Adrenal gland (tissue), 12 donors: ENCODE results near the gene LRRC36. TPM values are rescaled to one million over a fixed set of nuclear protein-coding genes. Genes with fewer than 3 reads are reported as not detected.

Source experiments
- DNase-seq, 7 donors: peaks; one replicate each; pipeline ENCODE4 v3.0.0-alpha.2; 2019 to 2020
- H3K27ac ChIP-seq, 5 donors: fragments of 200-600 bp; sonication (generic) in 4 of 5; 1 replicate in 3 of 5; 2 replicates in 2 of 5; pipeline versions ENCODE4 v1.5.1 to v1.8.0; 2016 to 2020; ENCODE audit warnings: mild to moderate bottlenecking in 1 of 5
- H3K27me3 ChIP-seq: fragments of 200-600 bp; 2 replicates; pipeline ENCODE4 v1.8.0; 2021
- H3K36me3 ChIP-seq, 2 donors: fragments of 200-600 bp; replicated peaks in 1 of 2; 1 replicate in 1 of 2; 2 replicates in 1 of 2; pipeline versions ENCODE4 v1.5.1 to v1.8.0; 2018 to 2022
- H3K4me1 ChIP-seq, 2 donors: fragments of 200-600 bp; replicated peaks in 1 of 2; 1 replicate in 1 of 2; 2 replicates in 1 of 2; pipeline versions ENCODE4 v1.5.1 to v1.8.0; 2018 to 2021
- H3K4me3 ChIP-seq, 4 donors: fragments of 200-600 bp; sonication (generic) in 3 of 4; one replicate each; pipeline ENCODE4 v1.5.1; 2016 to 2018
- H3K9me3 ChIP-seq, 3 donors: fragments of 200-600 bp; sonication (generic) in 1 of 3; replicated peaks in 1 of 3; 1 replicate in 2 of 3; 2 replicates in 1 of 3; pipeline versions ENCODE4 v1.5.1 to v1.8.0; 2016 to 2021
- POLR2A ChIP-seq, 2 donors: fragments of 450-650 bp; IDR thresholded peaks; one replicate each; pipeline ENCODE4 v1.6.1; 2017; ENCODE audit warnings: antibody characterized with exemption in 2 of 2, mild to moderate bottlenecking in 2 of 2, moderate library complexity in 1 of 2
- WGBS, 4 donors: extraction: QIAGEN DNeasy Blood & Tissue Kit in 2 of 4; methylation state at CpG; one replicate each; pipeline versions ENCODE4 v1.1.5 to v1.1.7; 2013 to 2017; 5-methylcytosine and 5-hydroxymethylcytosine counted together
- intact Hi-C, 2 donors: fragments of 100-400 bp; cut with DNase I; formaldehyde crosslinking; loops; one replicate each; pipeline versions ENCODE4 v1.14.1 to v1.15.0; 2022 to 2023
- polyA plus RNA-seq, 3 donors: library from polyadenylated mRNA; stranded (reverse); fragments of 200-250 nt in 2 of 3; fragments of 350-450 nt in 1 of 3; fragmentation: Illumina TruSeq in 1 of 3; extraction: RNeasy Lipid Tissue Mini Kit (QIAGEN cat#74804) in 1 of 3; gene quantifications; one replicate each; pipeline ENCODE4 v1.2.3, GENCODE V29; 2013 to 2014
- total RNA-seq, 9 donors: library from RNA; depleted of rRNA in 4 of 9; stranded (reverse); fragments of >200 nt in 4 of 9; fragments of 120-200 nt in 1 of 9; fragmentation: NEBNext Ultra II Directional in 1 of 9; extraction: Animal tissue kit (Norgen Biotek cat#: 25700) in 1 of 9; gene quantifications; one replicate each; pipeline versions ENCODE4 v1.1.0 to v1.2.4, GENCODE V29; 2013 to 2023
- TF ChIP-seq, protein P1 (sequence below), 6 experiments: fragments of 450-650 bp in 4 of 6; fragments of 200-600 bp in 2 of 6; sonication (generic) in 1 of 6; IDR thresholded peaks; 1 replicate in 5 of 6; 2 replicates in 1 of 6; pipeline versions ENCODE4 v1.5.1 to v1.8.0; 2016 to 2021; ENCODE audit warnings: antibody characterized with exemption in 6 of 6, mild to moderate bottlenecking in 2 of 6, moderate library complexity in 1 of 6
- donor health status: healthy with polysubstance abuse.
- donor health status: Bipolar disorder and iron deficiency.
- donor health status: DM: yes; HTN: yes; CAD: no.
- donor health status: DM: no; HTN: no; CAD: no.
- donor health status: DM: no; HTN: no; CAD: no.
- donor health status: DM: yes; HTN: yes; CAD: no.

LRRC36 gene
- total and polyA plus RNA-seq, 12 donors: 0.15 to 4.7 (median 0.61) TPM; not detected in 5

DNA sequence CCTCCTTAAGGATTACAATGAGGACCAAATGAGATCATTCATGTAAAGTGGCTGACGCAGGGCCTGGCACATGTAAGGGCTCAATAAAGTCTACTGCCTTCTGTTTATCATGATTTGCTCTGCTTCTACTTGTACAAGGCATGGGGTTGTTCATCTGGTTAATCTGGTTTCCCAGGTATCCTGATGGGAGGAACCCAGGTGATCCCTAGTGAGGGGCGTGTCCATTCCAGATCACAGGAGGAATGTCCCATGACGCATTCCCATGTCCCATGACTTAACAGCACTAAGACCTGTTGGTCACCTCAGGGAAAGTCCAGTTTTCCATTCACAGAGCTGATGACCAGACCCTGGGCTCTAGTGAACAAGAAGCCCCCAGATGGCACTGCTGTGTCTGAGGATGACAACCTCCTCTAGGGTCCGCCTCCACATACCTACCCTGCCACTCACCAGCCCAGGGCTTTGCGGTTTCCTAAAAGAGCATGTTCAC, 78.2 kb downstream of the LRRC36 start:
- no peaks in the 10 kb centered on the region for H3K36me3 ChIP-seq
- no peak overlapping the region for H3K27ac ChIP-seq
- DNase-seq: no peak
- H3K4me1 ChIP-seq: no peaks in the 10 kb centered on the region
- H3K9me3 ChIP-seq: no peaks in the 10 kb centered on the region
- 94 to 96% (median 96%) methylated on average over 5 of the region's 5 CpGs; no CpG with 5 or more reads in 1 of the 4 donors for WGBS, 4 donors
- H3K27me3 ChIP-seq: no peaks in the 10 kb centered on the region
- TF ChIP-seq POLR2A (IDR thresholded peaks at IDR 0.05): no peak
- TF ChIP-seq, protein P1, sequence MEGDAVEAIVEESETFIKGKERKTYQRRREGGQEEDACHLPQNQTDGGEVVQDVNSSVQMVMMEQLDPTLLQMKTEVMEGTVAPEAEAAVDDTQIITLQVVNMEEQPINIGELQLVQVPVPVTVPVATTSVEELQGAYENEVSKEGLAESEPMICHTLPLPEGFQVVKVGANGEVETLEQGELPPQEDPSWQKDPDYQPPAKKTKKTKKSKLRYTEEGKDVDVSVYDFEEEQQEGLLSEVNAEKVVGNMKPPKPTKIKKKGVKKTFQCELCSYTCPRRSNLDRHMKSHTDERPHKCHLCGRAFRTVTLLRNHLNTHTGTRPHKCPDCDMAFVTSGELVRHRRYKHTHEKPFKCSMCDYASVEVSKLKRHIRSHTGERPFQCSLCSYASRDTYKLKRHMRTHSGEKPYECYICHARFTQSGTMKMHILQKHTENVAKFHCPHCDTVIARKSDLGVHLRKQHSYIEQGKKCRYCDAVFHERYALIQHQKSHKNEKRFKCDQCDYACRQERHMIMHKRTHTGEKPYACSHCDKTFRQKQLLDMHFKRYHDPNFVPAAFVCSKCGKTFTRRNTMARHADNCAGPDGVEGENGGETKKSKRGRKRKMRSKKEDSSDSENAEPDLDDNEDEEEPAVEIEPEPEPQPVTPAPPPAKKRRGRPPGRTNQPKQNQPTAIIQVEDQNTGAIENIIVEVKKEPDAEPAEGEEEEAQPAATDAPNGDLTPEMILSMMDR (IDR thresholded peaks at IDR 0.05): no peak
- no peak overlapping the region for H3K4me3 ChIP-seq
- intact Hi-C loops: no loop called here

DNA sequence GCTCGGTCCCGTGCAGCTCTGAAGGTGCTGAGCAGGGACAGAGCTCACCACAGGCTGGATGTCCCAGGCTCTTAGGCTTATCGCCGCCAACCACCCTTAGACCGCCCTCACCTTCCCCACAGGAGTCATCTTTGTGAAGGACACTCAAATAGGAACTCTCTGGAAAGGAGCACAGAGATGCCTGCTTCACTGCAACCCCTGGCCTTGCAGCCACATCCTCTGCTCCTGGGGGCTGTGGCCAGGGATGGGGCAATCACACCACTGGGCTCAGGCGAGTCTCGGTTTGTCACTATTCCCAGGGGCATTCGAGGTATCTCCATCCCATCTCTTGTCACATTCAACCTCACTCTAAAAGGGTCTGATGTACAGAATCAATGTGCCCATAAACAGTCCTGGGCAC, 78.7 kb downstream of the LRRC36 start:
- 86 to 100% (median 90%) methylated on average over 3 to 8 of the region's 8 CpGs for WGBS, 4 donors
- intact Hi-C loops: no loop called here
- Histone ChIP-seq H3K36me3 (no peaks in the 10 kb centered on the region), H3K27me3 (no peaks in the 10 kb centered on the region), H3K4me3 (no peak overlapping the region), H3K27ac (no peak overlapping the region), H3K9me3 (no peaks in the 10 kb centered on the region), H3K4me1 (no peaks in the 10 kb centered on the region)
- DNase-seq: no peak
- no peak for TF ChIP-seq POLR2A (IDR thresholded peaks at IDR 0.05)
- TF ChIP-seq, protein P1 (IDR thresholded peaks at IDR 0.05): no peak

DNA sequence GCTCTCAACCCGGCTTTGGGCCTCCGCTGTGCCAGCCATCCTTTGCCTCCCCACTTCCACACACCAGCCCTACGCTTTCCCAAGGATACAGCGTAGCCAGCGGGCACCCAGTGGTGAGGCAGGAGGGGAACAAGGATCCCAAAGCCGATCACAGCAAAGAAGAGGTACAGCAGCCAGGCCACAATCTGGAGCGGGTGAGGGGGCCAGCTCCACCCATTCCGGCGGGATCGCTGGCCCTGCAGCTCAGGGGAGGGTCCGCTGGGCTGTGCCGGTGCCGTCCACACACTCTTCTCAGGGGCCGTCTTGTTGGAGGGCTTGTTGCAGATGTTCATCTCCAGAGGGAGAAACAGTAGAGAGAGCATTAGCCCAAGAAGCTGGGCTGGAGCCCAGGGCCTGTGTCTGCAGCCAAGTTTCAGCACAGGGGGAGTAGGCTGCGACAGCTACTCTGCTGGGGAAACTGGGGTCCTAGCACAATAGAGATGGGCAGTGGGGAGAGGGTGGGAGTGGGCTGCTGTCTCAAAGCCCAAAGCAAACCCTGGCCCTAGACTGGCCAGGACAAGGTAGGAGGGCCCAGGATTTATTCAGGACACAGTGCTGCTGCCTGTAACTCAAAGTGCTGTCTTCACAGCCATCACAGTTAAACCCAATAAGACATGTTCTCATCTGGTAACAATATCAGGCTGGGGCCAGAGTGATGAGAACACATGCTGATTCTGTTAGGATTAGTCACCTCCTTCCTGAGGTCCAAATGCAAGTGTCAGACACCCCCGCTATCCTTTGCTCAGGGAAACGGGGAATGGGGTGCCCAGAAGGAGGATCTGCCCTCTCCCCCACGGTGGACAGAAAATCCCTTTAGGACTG, 79.7 kb downstream of the LRRC36 start:
- Histone ChIP-seq H3K27me3 (no peaks in the 10 kb centered on the region), H3K4me3 (no peak overlapping the region), H3K36me3 (no peaks in the 10 kb centered on the region), H3K9me3 (no peaks in the 10 kb centered on the region), H3K4me1 (no peaks in the 10 kb centered on the region), H3K27ac (peak overlapping the region in 1 of 5 donors; percentile 23)
- intact Hi-C loops: no loop called here
- TF ChIP-seq POLR2A (IDR thresholded peaks at IDR 0.05): no peak
- TF ChIP-seq, protein P1 (IDR thresholded peaks at IDR 0.05): no peak
- 77 to 90% (median 84%) methylated on average over 10 to 18 of the region's 18 CpGs for WGBS, 4 donors
- DNase-seq: no peak

DNA sequence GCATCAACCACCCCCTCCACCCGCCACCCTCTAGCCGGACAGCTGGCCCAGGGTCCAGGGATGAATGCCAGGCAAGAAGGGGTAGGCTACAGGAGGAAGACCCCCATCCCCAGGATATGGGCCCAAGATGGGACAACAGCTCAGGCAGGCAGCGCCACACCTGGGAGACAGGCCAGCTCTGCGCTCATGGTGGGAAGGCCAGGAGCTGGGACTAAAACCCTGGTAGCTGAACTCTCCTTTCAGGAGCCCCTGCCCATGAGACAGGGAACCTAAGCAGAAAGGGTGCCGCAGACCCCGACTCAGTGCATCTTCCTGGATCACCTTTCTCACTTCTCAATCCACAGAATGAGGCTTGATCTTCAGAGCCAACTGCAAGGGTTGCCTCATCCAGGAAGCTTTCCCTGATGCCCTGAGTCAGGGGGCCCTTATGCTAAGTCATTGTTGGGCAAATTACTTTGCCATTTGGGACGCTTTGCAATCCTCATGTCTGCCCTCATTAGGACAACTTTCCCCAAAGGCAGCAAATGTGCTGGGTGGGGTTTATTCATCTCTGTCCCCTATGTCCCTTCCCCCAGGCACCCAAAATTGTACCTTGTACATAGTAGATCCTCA, 80.7 kb downstream of the LRRC36 start:
- no peak overlapping the region for H3K4me3 ChIP-seq
- peak overlapping the region in 1 of 5 donors; percentile 23 for H3K27ac ChIP-seq
- no peaks in the 10 kb centered on the region for H3K27me3 ChIP-seq
- intact Hi-C loops: no loop called here
- H3K36me3 ChIP-seq: no peaks in the 10 kb centered on the region
- no peaks in the 10 kb centered on the region for H3K4me1 ChIP-seq
- DNase-seq: no peak
- WGBS, 4 donors: 89 to 100% (median 95%) methylated on average over 4 to 7 of the region's 7 CpGs
- TF ChIP-seq, protein P1 (IDR thresholded peaks at IDR 0.05): no peak
- no peak for TF ChIP-seq POLR2A (IDR thresholded peaks at IDR 0.05)
- H3K9me3 ChIP-seq: no peaks in the 10 kb centered on the region
